ENCODE data around the gene WFIKKN2.
A peak's percentile ranks its signal among the peaks of the same experiment; 100 is the strongest.

The WFIKKN2 gene

GRCh38 chr17:50861334-50861676, 25.9 kb downstream of the WFIKKN2 start:
- peaks cover 24% of the 10 kb centered on the region for H3K36me3 ChIP-seq
- no peak for TF ChIP-seq CTCF (IDR thresholded peaks at IDR 0.05; ENCODE audit: low read depth, low read length)
- no peaks in the 10 kb centered on the region for H3K9me3 ChIP-seq
- H3K27me3 ChIP-seq, result no peaks in the 10 kb centered on the region
- DNase-seq, result no peak
- no peak overlapping the region for H3K4me3 ChIP-seq (ENCODE audit: low read depth, low read length)
- H3K4me1 ChIP-seq, result no peaks in the 10 kb centered on the region

GRCh38 chr17:50861822-50862528, 26.6 kb downstream of the WFIKKN2 start:
- Histone ChIP-seq H3K4me1 (no peaks in the 10 kb centered on the region), H3K27me3 (no peaks in the 10 kb centered on the region), H3K4me3 (ENCODE audit: low read depth, low read length) (no peak overlapping the region), H3K9me3 (no peaks in the 10 kb centered on the region), H3K36me3 (peaks cover 24% of the 10 kb centered on the region)
- no peak for DNase-seq
- no peak for TF ChIP-seq CTCF (IDR thresholded peaks at IDR 0.05; ENCODE audit: low read depth, low read length)

- H3K4me3 ChIP-seq (ENCODE audit: low read depth, low read length), result peak overlapping the region; percentile 78
- H3K4me1 ChIP-seq, result no peaks in the 10 kb centered on the region
- peak; percentile 91 for TF ChIP-seq CTCF (IDR thresholded peaks at IDR 0.05; ENCODE audit: low read depth, low read length)
- H3K9me3 ChIP-seq, result no peaks in the 10 kb centered on the region
- peaks cover 24% of the 10 kb centered on the region for H3K36me3 ChIP-seq
- peak; percentile 69 for DNase-seq
- no peaks in the 10 kb centered on the region for H3K27me3 ChIP-seq
Measured at GRCh38 chr17:50863221-50863843, 27.9 kb downstream of the WFIKKN2 start.

GRCh38 chr17:50863931-50864330, 28.5 kb downstream of the WFIKKN2 start:
- H3K27me3 ChIP-seq, result no peaks in the 10 kb centered on the region
- H3K36me3 ChIP-seq, result peaks cover 24% of the 10 kb centered on the region
- peak overlapping the region; percentile 78 for H3K4me3 ChIP-seq (ENCODE audit: low read depth, low read length)
- no peak for DNase-seq
- H3K4me1 ChIP-seq, result no peaks in the 10 kb centered on the region
- no peaks in the 10 kb centered on the region for H3K9me3 ChIP-seq
- TF ChIP-seq CTCF (IDR thresholded peaks at IDR 0.05; ENCODE audit: low read depth, low read length), result no peak

GRCh38 chr17:50864747-50865059, 29.3 kb downstream of the WFIKKN2 start:
- Histone ChIP-seq H3K27me3 (no peaks in the 10 kb centered on the region), H3K9me3 (no peaks in the 10 kb centered on the region), H3K4me1 (no peaks in the 10 kb centered on the region), H3K4me3 (ENCODE audit: low read depth, low read length) (peak overlapping the region; percentile 78), H3K36me3 (peaks cover 24% of the 10 kb centered on the region)
- DNase-seq, result no peak
- TF ChIP-seq CTCF (IDR thresholded peaks at IDR 0.05; ENCODE audit: low read depth, low read length), result no peak

GRCh38 chr17:50865060-50865867, 29.9 kb downstream of the WFIKKN2 start:
- Histone ChIP-seq H3K36me3 (peaks cover 24% of the 10 kb centered on the region), H3K4me3 (ENCODE audit: low read depth, low read length) (peak overlapping the region; percentile 78), H3K4me1 (no peaks in the 10 kb centered on the region), H3K9me3 (no peaks in the 10 kb centered on the region), H3K27me3 (no peaks in the 10 kb centered on the region)
- DNase-seq, result peak; percentile 31
- no peak for TF ChIP-seq CTCF (IDR thresholded peaks at IDR 0.05; ENCODE audit: low read depth, low read length)
